ENCODE measurements around the gene ZNF766.

DNA sequence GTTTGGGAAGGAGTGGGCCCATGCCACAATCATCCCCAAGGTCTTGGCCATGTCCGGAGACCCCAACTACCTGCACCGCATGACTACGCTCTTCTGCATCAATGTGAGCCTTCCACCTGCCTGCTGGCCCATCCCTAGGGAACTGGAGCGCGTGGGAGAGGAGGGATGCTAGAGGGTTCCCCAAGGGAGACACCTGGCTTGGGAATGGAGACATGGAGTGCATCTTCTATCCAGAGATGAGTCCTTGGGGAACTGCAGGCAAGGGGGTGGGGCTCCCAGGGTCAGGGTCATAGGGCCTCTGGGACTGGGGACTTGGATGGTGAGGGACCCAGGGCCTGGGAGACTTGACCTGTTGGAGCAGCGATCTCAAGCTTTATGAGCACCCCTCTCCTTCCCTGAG, 48.4 kb upstream of the ZNF766 start:
- TF ChIP-seq, protein P1, sequence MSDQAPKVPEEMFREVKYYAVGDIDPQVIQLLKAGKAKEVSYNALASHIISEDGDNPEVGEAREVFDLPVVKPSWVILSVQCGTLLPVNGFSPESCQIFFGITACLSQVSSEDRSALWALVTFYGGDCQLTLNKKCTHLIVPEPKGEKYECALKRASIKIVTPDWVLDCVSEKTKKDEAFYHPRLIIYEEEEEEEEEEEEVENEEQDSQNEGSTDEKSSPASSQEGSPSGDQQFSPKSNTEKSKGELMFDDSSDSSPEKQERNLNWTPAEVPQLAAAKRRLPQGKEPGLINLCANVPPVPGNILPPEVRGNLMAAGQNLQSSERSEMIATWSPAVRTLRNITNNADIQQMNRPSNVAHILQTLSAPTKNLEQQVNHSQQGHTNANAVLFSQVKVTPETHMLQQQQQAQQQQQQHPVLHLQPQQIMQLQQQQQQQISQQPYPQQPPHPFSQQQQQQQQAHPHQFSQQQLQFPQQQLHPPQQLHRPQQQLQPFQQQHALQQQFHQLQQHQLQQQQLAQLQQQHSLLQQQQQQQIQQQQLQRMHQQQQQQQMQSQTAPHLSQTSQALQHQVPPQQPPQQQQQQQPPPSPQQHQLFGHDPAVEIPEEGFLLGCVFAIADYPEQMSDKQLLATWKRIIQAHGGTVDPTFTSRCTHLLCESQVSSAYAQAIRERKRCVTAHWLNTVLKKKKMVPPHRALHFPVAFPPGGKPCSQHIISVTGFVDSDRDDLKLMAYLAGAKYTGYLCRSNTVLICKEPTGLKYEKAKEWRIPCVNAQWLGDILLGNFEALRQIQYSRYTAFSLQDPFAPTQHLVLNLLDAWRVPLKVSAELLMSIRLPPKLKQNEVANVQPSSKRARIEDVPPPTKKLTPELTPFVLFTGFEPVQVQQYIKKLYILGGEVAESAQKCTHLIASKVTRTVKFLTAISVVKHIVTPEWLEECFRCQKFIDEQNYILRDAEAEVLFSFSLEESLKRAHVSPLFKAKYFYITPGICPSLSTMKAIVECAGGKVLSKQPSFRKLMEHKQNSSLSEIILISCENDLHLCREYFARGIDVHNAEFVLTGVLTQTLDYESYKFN (CRISPR knock-in tag; conservative IDR thresholded peaks at IDR 0.05) = no peak
- TF ChIP-seq HDAC6 (IDR thresholded peaks at IDR 0.05; ENCODE audit: low read depth, low read length) (no peak), ELF4 (CRISPR knock-in tag; IDR thresholded peaks at IDR 0.05; ENCODE audit: borderline replicate concordance) (no peak), MTF1 (CRISPR knock-in tag; IDR thresholded peaks at IDR 0.05) (no peak), ZBTB20 (CRISPR knock-in tag; IDR thresholded peaks at IDR 0.05; ENCODE audit: borderline replicate concordance, low read depth) (no peak)
- TF ChIP-seq, protein P2, sequence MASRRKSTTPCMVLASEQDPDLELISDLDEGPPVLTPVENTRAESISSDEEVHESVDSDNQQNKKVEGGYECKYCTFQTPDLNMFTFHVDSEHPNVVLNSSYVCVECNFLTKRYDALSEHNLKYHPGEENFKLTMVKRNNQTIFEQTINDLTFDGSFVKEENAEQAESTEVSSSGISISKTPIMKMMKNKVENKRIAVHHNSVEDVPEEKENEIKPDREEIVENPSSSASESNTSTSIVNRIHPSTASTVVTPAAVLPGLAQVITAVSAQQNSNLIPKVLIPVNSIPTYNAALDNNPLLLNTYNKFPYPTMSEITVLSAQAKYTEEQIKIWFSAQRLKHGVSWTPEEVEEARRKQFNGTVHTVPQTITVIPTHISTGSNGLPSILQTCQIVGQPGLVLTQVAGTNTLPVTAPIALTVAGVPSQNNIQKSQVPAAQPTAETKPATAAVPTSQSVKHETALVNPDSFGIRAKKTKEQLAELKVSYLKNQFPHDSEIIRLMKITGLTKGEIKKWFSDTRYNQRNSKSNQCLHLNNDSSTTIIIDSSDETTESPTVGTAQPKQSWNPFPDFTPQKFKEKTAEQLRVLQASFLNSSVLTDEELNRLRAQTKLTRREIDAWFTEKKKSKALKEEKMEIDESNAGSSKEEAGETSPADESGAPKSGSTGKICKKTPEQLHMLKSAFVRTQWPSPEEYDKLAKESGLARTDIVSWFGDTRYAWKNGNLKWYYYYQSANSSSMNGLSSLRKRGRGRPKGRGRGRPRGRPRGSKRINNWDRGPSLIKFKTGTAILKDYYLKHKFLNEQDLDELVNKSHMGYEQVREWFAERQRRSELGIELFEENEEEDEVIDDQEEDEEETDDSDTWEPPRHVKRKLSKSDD (CRISPR knock-in tag; IDR thresholded peaks at IDR 0.05; ENCODE audit: low read depth) = no peak
